ENCODE results near the gene AOPEP. TPM values are rescaled to one million over a fixed set of nuclear protein-coding genes. Genes with fewer than 3 reads are reported as not detected.

Gene AOPEP
- total RNA-seq, 1 donor from 2014 or later: 305 TPM

GRCh38 chr9:94717761-94718160 is 8.7 kb upstream of the AOPEP start:
- no peaks in the 10 kb centered on the region for H3K36me3 ChIP-seq
- H3K4me3 ChIP-seq: no peak overlapping the region
- no peak for DNase-seq (ENCODE audit: extremely low spot score in 2 of 2)
- no peak overlapping the region for H3K27ac ChIP-seq
- no peaks in the 10 kb centered on the region for H3K4me1 ChIP-seq
- H3K27me3 ChIP-seq: no peaks in the 10 kb centered on the region
- TF ChIP-seq POLR2AphosphoS5 (IDR thresholded peaks at IDR 0.05; ENCODE audit: insufficient read depth in 1 of 2, low read depth in 1 of 2) (no peak), POLR2A (IDR thresholded peaks at IDR 0.05) (no peak), CTCF (IDR thresholded peaks at IDR 0.05) (no peak)
- intact Hi-C loops (cut with DNase I): no loop called here
- H3K9me3 ChIP-seq: no peaks in the 10 kb centered on the region

DNA sequence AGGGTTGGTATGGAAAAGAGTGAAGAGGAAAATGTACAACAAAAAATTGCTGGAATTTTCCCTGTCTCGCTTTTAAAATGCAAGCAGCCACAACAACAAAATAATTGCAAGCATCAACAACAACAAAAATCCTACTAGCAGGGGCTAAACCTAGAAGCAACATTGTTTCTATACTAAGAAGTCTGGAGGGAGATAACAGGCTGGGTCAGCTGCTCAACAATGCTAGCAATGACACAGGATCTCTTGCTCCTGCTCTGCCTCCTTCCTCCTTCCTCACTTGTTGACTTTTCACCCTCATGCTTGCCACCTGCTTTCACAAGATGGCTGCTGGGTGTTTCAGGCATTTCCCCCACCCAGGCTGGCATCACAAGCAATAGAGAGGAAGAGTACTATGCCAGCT is 7.6 kb upstream of the AOPEP start:
- H3K4me3 ChIP-seq: no peak overlapping the region
- H3K27me3 ChIP-seq: no peaks in the 10 kb centered on the region
- intact Hi-C loops (cut with DNase I): no loop called here
- H3K27ac ChIP-seq: no peak overlapping the region
- H3K36me3 ChIP-seq: no peaks in the 10 kb centered on the region
- TF ChIP-seq CTCF (IDR thresholded peaks at IDR 0.05) (no peak), POLR2A (IDR thresholded peaks at IDR 0.05) (no peak), POLR2AphosphoS5 (IDR thresholded peaks at IDR 0.05; ENCODE audit: insufficient read depth in 1 of 2, low read depth in 1 of 2) (no peak)
- H3K9me3 ChIP-seq: no peaks in the 10 kb centered on the region
- H3K4me1 ChIP-seq: no peaks in the 10 kb centered on the region
- no peak for DNase-seq (ENCODE audit: extremely low spot score in 2 of 2)

DNA sequence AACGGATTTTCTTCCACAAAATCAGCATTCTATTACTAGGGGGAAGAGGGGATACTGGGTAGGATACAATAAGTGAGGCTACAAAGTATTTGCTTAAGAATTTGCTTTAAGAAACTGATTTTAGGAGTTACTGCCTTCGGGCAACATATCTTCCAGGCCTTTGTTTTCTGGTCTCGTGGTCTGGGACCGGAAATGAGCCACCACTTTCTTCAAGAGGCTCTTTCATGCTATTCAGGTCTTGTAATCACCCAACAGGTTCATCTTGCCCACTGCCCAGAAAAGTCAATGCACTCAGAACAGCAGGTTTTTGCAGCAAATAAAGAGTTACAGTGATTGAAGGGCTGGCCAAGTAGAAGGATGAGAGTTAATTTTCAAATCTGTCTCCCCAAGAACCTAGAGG is 6.6 kb upstream of the AOPEP start:
- Histone ChIP-seq H3K4me3 (no peak overlapping the region), H3K27ac (no peak overlapping the region), H3K9me3 (no peaks in the 10 kb centered on the region), H3K36me3 (no peaks in the 10 kb centered on the region), H3K27me3 (no peaks in the 10 kb centered on the region), H3K4me1 (no peaks in the 10 kb centered on the region)
- DNase-seq (ENCODE audit: extremely low spot score in 2 of 2): no peak
- TF ChIP-seq CTCF (IDR thresholded peaks at IDR 0.05) (no peak), POLR2AphosphoS5 (IDR thresholded peaks at IDR 0.05; ENCODE audit: insufficient read depth in 1 of 2, low read depth in 1 of 2) (no peak), POLR2A (IDR thresholded peaks at IDR 0.05) (no peak)
- intact Hi-C loops (cut with DNase I): no loop called here

DNA sequence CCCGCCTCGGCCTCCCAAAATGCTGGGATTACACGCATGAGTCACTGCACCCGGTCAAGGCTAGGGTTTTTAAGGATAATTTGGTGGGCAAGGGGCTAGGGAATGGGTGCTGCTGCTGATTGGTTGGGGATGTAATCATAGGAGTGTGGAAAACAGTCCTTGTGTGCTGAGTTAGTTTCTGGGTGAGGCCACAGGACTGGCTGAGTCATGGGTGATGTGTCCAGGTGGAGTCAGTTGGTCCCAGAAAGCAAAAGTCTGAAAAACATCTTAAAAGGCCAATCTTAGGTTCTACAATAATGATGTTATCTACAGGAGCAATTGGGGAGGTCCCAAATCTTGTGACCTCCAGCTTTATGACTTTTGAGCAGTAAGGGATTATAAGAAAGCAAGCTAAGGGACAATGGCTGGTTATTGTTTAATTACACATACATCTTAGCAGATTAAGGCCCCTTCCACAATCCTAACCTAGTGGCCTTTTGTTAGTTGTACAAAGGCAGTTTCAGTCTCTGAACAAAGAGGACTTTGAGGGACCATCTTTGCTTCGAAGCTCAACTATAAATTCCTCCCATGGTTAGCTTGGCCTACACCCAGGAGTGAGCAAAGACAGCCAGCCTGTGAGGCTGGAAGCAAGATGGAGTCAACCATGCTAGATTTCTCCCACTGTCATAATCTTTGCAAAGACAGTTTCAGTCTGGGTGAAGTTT is 5.5 kb upstream of the AOPEP start:
- H3K4me1 ChIP-seq: no peaks in the 10 kb centered on the region
- intact Hi-C loops (cut with DNase I): no loop called here
- no peak overlapping the region for H3K4me3 ChIP-seq
- DNase-seq (ENCODE audit: extremely low spot score in 2 of 2): no peak
- H3K27me3 ChIP-seq: no peaks in the 10 kb centered on the region
- no peaks in the 10 kb centered on the region for H3K9me3 ChIP-seq
- no peaks in the 10 kb centered on the region for H3K36me3 ChIP-seq
- TF ChIP-seq CTCF (IDR thresholded peaks at IDR 0.05): no peak
- TF ChIP-seq POLR2A (IDR thresholded peaks at IDR 0.05): no peak
- no peak for TF ChIP-seq POLR2AphosphoS5 (IDR thresholded peaks at IDR 0.05; ENCODE audit: insufficient read depth in 1 of 2, low read depth in 1 of 2)
- no peak overlapping the region for H3K27ac ChIP-seq

DNA sequence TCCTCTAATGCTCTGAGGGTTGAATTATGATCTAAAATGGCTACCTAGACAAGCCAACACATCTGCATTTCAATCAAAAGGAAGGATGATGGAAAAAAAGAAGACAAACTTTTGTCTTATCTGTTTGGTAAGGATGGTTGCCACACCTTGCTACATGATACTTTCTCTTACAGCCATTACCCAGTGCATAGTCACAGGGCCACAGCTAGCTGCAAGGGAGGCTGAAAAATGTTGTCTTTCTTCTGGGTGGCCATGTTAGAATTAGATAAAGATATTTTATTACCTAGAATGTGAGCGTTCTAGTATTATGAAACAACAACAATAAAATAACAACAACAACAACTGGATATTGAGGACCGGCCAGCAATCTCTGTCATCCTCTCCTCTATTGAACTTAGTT is 4.7 kb upstream of the AOPEP start:
- Histone ChIP-seq H3K27me3 (no peaks in the 10 kb centered on the region), H3K4me3 (no peak overlapping the region), H3K4me1 (no peaks in the 10 kb centered on the region), H3K9me3 (no peaks in the 10 kb centered on the region), H3K36me3 (no peaks in the 10 kb centered on the region), H3K27ac (no peak overlapping the region)
- intact Hi-C loops (cut with DNase I): no loop called here
- no peak for TF ChIP-seq POLR2A (IDR thresholded peaks at IDR 0.05)
- TF ChIP-seq CTCF (IDR thresholded peaks at IDR 0.05): no peak
- TF ChIP-seq POLR2AphosphoS5 (IDR thresholded peaks at IDR 0.05; ENCODE audit: insufficient read depth in 1 of 2, low read depth in 1 of 2): no peak
- no peak for DNase-seq (ENCODE audit: extremely low spot score in 2 of 2)
